HepG2 (cell line): ENCODE measurements around the gene CHCHD1. TPM values are rescaled to one million over a fixed set of nuclear protein-coding genes. Genes with fewer than 3 reads are reported as not detected.

ENCODE experiments used
- BATF2 ChIP-seq: sonication (generic); formaldehyde crosslinking; IDR thresholded peaks from 2 replicates; pipeline ENCODE4 v1.8.0; 2022; ENCODE audit warnings: mild to moderate bottlenecking, missing genetic modification reagents, moderate library complexity
- CTCF ChIP-seq: sonication (generic); formaldehyde crosslinking; IDR thresholded peaks from 2 replicates; pipeline ENCODE4 v1.5.0; 2020; ENCODE audit warnings: mild to moderate bottlenecking, missing genetic modification reagents, moderate library complexity
- DZIP1 ChIP-seq: sonication (generic); formaldehyde crosslinking; IDR thresholded peaks from 2 replicates; pipeline ENCODE4 v1.5.0; 2020; ENCODE audit warnings: mild to moderate bottlenecking, missing genetic modification reagents
- FOXK1 ChIP-seq: sonication (generic); formaldehyde crosslinking; IDR thresholded peaks from 2 replicates; pipeline ENCODE4 v1.4.0; 2020; ENCODE audit warnings: low read depth, missing genetic modification reagents, borderline replicate concordance
- GMEB1 ChIP-seq: sonication (generic); formaldehyde crosslinking; IDR thresholded peaks from 2 replicates; pipeline ENCODE4 v1.5.1; 2020; ENCODE audit warnings: missing genetic modification reagents, mild to moderate bottlenecking, borderline replicate concordance
- KDM4B ChIP-seq: sonication (generic); formaldehyde crosslinking; IDR thresholded peaks from 2 replicates; pipeline ENCODE4 v1.4.0; 2020; ENCODE audit warnings: missing genetic modification reagents
- MEF2D ChIP-seq: sonication (generic); formaldehyde crosslinking; IDR thresholded peaks from 2 replicates; pipeline ENCODE4 v1.5.1; 2020; ENCODE audit warnings: mild to moderate bottlenecking, missing genetic modification reagents
- PTBP1 ChIP-seq: fragments of 200-400 bp; formaldehyde crosslinking; IDR thresholded peaks from 2 replicates; pipeline ENCODE4 v1.6.1; 2018; ENCODE audit warnings: low read length, low read depth; ENCODE audit not compliant: poor library complexity, severe bottlenecking
- SNAPC2 ChIP-seq: sonication (generic); formaldehyde crosslinking; IDR thresholded peaks from 2 replicates; pipeline ENCODE4 v1.8.1; 2022; ENCODE audit warnings: mild to moderate bottlenecking, missing genetic modification reagents
- SRSF4 ChIP-seq: fragments of 200-400 bp; formaldehyde crosslinking; IDR thresholded peaks from one replicate; pipeline ENCODE4 v1.6.1; 2018; ENCODE audit warnings: mild to moderate bottlenecking, low read depth, low read length, moderate library complexity; ENCODE audit not compliant: poor library complexity, severe bottlenecking
- THAP11 ChIP-seq: IDR thresholded peaks from 2 replicates; pipeline ENCODE4 v1.6.1; 2016; ENCODE audit warnings: missing biosample characterization, missing genetic modification reagents
- ZBTB44 ChIP-seq: sonication (generic); formaldehyde crosslinking; IDR thresholded peaks from 2 replicates; pipeline ENCODE4 v1.4.0; 2020; ENCODE audit warnings: missing genetic modification reagents
- ZNF276 ChIP-seq: sonication (generic); formaldehyde crosslinking; IDR thresholded peaks from 2 replicates; pipeline ENCODE4 v1.4.0; 2020; ENCODE audit warnings: mild to moderate bottlenecking, low read depth, missing genetic modification reagents
- ZZZ3 ChIP-seq: sonication (generic); formaldehyde crosslinking; IDR thresholded peaks from 2 replicates; pipeline ENCODE4 v1.4.0; 2020; ENCODE audit warnings: missing genetic modification reagents, mild to moderate bottlenecking, borderline replicate concordance
- polyA plus RNA-seq, 8 experiments: library from polyadenylated mRNA; depleted of rRNA in 3 of 8; stranded (reverse) in 7 of 8; unstranded in 1 of 8; fragments of >200 nt; fragmentation: Illumina TruSeq in 4 of 8; extraction: Trizol in 4 of 8; gene quantifications; 2 replicates each; pipeline versions ENCODE4 v1.2.1 to v1.2.3, GENCODE V29; 2011 to 2016; ENCODE audit warnings: low read depth in 4 of 8, missing spikeins in 1 of 8, mixed read lengths in 1 of 8; ENCODE audit not compliant: insufficient read depth in 1 of 8
- total RNA-seq, 5 experiments: library from RNA; depleted of rRNA; stranded (reverse); fragments of >200 nt; fragmentation: Illumina TruSeq; extraction: Trizol; gene quantifications; 2 replicates each; pipeline ENCODE4 v1.2.3, GENCODE V29; 2016; ENCODE audit warnings: low read depth in 1 of 5
- TF ChIP-seq, protein P1 (sequence below): IDR thresholded peaks from 2 replicates; pipeline ENCODE4 v1.6.1; 2016; ENCODE audit warnings: mild to moderate bottlenecking

The CHCHD1 gene
- total and polyA plus RNA-seq, 2 of the 13 experiments (the other 11 are each of a cell fraction or from before 2014, with no cell fraction given), result 36.9 to 71.2 TPM

- TF ChIP-seq DZIP1 (CRISPR knock-in tag), result no peak
- peak; percentile 86 for TF ChIP-seq GMEB1
- TF ChIP-seq CTCF (CRISPR knock-in tag), result no peak
- TF ChIP-seq ZNF276 (CRISPR knock-in tag), result no peak
- no peak for TF ChIP-seq SRSF4
- TF ChIP-seq ZZZ3, result peak; percentile 92; the same call in 1 of the 2 replicates
- no peak for TF ChIP-seq ZBTB44 (CRISPR knock-in tag)
- no peak for TF ChIP-seq PTBP1
- TF ChIP-seq, protein P1, sequence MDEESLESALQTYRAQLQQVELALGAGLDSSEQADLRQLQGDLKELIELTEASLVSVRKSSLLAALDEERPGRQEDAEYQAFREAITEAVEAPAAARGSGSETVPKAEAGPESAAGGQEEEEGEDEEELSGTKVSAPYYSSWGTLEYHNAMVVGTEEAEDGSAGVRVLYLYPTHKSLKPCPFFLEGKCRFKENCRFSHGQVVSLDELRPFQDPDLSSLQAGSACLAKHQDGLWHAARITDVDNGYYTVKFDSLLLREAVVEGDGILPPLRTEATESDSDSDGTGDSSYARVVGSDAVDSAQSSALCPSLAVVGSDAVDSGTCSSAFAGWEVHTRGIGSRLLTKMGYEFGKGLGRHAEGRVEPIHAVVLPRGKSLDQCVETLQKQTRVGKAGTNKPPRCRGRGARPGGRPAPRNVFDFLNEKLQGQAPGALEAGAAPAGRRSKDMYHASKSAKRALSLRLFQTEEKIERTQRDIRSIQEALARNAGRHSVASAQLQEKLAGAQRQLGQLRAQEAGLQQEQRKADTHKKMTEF (CRISPR knock-in tag), result peak; percentile 83
- TF ChIP-seq MEF2D (CRISPR knock-in tag), result peak; percentile 91
- no peak for TF ChIP-seq BATF2
- no peak for TF ChIP-seq SNAPC2 (CRISPR knock-in tag)
- TF ChIP-seq THAP11, result peak; percentile 95
- TF ChIP-seq KDM4B (CRISPR knock-in tag), result no peak
- peak; percentile 64; the same call in 1 of the 2 replicates for TF ChIP-seq FOXK1
Measured at GRCh38 chr10:73743905-73744663, 37.8 kb upstream of the CHCHD1 start, which contains the start of gene SEC24C (continued).
